B cell (primary cell): Measurements from ENCODE around the gene ZMYND8.

Experiments
- CTCF ChIP-seq: fragments of 200-600 bp; IDR thresholded peaks from one replicate; pipeline ENCODE4 v1.8.0; 2022; ENCODE audit warnings: antibody characterized with exemption, mild to moderate bottlenecking
- EZH2 ChIP-seq: IDR thresholded peaks from 2 replicates; pipeline ENCODE4 v1.6.1; 2012; ENCODE audit warnings: borderline replicate concordance, low read depth, mild to moderate bottlenecking, moderate library complexity, low read length; ENCODE audit not compliant: insufficient read depth, poor library complexity, severe bottlenecking

GRCh38 chr20:47216819-47217410 lies 139.6 kb downstream of the ZMYND8 start:
- no peak for TF ChIP-seq EZH2
- no peak for TF ChIP-seq CTCF
